GM18519 (cell line): ENCODE results near the gene SLC6A8.
"Not testable (repeated sequence)": the region's sequence is repeated elsewhere in the genome, so short reads cannot be mapped to it uniquely, and the experiment has no call there.

Experiments used
- ATAC-seq: cut with Tn5 transposase; IDR thresholded peaks from one replicate; pipeline ENCODE4 v1.9.1; 2021; ENCODE audit warnings: mild to moderate bottlenecking, moderate library complexity; ENCODE audit not compliant: unreplicated experiment, low FRiP score

Gene SLC6A8

GRCh38 chrX:153726286-153727122 is 38.8 kb downstream of the SLC6A8 start:
- ATAC-seq: peak; percentile 38

GRCh38 chrX:153727123-153727931 is 39.6 kb downstream of the SLC6A8 start:
- no peak for ATAC-seq

GRCh38 chrX:153728095-153728494 is 40.4 kb downstream of the SLC6A8 start:
- no peak for ATAC-seq

- ATAC-seq: no peak
These were observed 41.4 kb downstream of the SLC6A8 start for GRCh38 chrX:153728951-153729631.

GRCh38 chrX:153730115-153730514 is 42.4 kb downstream of the SLC6A8 start:
- not testable (repeated sequence) for ATAC-seq

- no peak for ATAC-seq
These were observed 43.6 kb downstream of the SLC6A8 start for GRCh38 chrX:153731117-153731844.

GRCh38 chrX:153731845-153732215 is 44.1 kb downstream of the SLC6A8 start:
- no peak for ATAC-seq

- no peak for ATAC-seq
These were observed 44.7 kb downstream of the SLC6A8 start for GRCh38 chrX:153732401-153732800.

- ATAC-seq: no peak
These were observed 46.0 kb downstream of the SLC6A8 start for GRCh38 chrX:153733651-153734240.

GRCh38 chrX:153734871-153735270 is 47.1 kb downstream of the SLC6A8 start:
- ATAC-seq: no peak

- ATAC-seq: no peak
These were observed 47.5 kb downstream of the SLC6A8 start for GRCh38 chrX:153735274-153735673.

GRCh38 chrX:153736071-153736820 is 48.5 kb downstream of the SLC6A8 start:
- ATAC-seq: no peak

GRCh38 chrX:153736871-153737441 is 49.2 kb downstream of the SLC6A8 start:
- ATAC-seq: no peak

GRCh38 chrX:153738056-153738605 is 50.4 kb downstream of the SLC6A8 start:
- ATAC-seq: no peak

- ATAC-seq: no peak
These were observed 52.2 kb downstream of the SLC6A8 start for GRCh38 chrX:153739754-153740486.

- no peak for ATAC-seq
These were observed 53.0 kb downstream of the SLC6A8 start for GRCh38 chrX:153740631-153741222.

- no peak for ATAC-seq
These were observed 53.7 kb downstream of the SLC6A8 start for GRCh38 chrX:153741446-153741845.

- ATAC-seq: not testable (repeated sequence)
These were observed 54.4 kb downstream of the SLC6A8 start for GRCh38 chrX:153742111-153742510.
